Measurements from ENCODE around the gene FAM193B.

FAM193B gene

GRCh38 chr5:177483042-177483441 is 71.3 kb downstream of the FAM193B start:
- no peak for DNase-seq

DNA sequence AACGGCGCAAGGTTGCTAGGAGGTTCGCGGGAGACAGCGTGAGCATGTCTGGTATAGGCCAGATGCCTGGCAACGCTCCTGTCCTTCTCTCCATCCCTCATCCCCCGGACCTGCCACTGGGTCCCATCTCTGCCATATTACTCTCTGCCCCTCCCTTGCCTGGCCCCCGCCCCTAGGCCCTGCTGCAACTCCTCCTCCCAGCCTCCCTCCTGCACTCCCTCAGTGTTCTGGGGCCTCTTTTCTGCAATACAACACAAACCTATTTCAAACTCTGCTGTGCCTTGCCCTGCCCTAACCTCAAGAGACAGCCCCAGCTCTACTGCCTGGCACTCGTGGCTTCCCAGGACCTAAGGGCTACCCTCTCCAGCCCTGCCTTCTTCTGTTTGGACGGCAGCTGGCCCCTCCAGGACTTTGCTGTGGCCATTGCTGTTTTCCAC is 72.0 kb downstream of the FAM193B start:
- no peak for DNase-seq

DNA sequence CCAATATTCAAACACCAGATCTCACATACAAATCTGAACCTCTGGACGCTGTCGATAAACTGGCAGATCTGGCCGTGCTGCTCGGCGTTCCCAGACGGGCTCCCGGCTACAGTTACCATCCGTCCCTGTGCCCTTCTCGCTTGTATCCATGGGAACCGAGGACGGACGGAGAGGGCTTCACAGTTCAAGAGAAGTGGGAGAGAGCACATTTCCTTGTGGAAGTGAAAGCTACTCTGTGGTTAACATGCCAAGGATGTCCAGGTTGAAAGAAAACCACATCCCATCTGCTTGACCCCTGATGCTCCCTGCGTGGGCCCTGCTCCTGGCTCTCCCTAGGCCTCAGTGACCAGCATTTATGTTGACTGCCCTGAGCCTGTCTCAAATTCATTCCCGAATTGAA is 74.6 kb downstream of the FAM193B start:
- no peak for DNase-seq

DNA sequence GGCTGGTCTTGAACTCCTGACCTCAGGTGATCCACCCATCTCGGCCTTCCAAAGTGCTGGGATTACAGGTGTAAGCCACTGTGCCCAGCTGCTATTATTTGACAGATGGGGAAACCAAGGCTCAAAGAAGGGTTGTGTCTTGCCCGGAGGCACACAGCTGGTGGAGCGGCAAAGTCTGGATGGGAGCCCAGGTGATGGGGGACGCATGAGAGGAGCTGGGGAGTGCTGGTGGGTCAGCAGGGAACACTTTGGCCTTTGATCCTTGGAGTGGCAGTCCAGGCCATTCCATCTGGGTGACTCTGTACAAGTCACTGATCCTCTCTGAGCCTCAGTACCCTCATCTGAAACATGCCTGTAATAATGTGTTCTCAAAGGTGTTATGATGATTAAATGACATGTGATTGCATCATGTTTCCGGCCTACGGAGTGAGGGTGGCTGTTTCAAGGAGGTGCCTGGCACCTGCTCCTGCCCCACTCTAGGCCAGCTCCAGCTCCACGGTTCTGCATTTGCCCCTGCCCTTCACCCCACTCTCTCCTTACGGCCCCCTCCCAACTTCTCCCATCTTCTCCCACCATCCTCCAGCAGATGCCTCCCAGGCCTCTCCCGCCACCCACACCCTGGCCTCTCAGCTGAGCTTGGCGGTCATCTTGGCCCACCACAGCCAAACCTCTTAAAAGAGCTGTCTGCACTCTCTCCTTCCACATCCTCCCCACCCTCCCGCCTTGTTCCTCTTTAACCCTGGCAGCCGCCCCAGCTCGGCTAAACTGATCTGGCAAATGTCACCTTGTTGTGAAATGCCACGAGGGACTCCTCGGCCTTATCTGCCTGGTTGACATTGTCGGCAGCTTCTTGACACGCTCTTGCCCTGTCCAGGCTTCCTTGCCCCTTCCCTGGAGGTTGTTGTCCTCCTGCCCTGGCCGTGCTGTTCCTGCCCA is 75.4 kb downstream of the FAM193B start:
- DNase-seq, result peak; percentile 60

DNA sequence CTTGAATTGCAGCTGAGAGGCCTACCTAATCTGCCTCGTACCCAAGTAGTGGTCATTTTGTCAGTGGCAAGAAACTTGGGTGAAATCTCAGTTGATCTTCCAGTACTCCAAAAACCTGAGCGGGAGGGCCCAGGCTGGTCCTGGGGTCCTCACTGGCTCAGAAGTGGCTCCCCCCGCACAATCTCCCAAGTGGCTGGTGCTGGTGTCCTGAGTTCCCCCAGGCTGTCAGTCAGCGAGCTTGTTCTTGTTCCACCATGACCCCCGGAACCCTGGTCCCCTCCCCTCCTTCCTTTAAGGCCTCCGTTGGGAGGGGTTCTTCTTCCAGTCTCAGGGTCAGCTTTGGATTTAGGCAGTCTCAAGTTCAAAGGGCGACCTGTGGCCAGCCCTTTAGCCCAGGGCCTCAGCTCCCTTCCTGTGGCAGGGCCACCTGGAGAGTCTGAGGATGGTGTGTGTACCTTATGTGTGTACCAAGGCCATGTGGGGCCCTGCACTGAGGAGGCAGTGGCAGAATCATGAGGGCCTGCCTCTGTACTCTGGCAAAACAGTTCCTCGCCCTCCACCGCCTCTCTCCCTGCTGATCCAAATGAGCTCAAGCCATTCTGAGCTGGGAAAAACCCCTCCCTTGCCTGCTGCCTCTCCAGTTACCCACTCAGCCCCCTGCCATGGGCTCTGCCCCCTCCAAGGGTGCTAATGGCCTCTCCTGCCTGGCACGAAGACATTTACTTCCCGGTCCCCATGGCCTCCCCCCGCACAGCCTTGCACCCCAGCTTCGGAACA is 76.5 kb downstream of the FAM193B start:
- DNase-seq, result no peak

GRCh38 chr5:177476531-177477233 is 77.7 kb downstream of the FAM193B start:
- DNase-seq, result no peak

GRCh38 chr5:177475563-177476427 is 78.6 kb downstream of the FAM193B start:
- DNase-seq, result no peak

DNA sequence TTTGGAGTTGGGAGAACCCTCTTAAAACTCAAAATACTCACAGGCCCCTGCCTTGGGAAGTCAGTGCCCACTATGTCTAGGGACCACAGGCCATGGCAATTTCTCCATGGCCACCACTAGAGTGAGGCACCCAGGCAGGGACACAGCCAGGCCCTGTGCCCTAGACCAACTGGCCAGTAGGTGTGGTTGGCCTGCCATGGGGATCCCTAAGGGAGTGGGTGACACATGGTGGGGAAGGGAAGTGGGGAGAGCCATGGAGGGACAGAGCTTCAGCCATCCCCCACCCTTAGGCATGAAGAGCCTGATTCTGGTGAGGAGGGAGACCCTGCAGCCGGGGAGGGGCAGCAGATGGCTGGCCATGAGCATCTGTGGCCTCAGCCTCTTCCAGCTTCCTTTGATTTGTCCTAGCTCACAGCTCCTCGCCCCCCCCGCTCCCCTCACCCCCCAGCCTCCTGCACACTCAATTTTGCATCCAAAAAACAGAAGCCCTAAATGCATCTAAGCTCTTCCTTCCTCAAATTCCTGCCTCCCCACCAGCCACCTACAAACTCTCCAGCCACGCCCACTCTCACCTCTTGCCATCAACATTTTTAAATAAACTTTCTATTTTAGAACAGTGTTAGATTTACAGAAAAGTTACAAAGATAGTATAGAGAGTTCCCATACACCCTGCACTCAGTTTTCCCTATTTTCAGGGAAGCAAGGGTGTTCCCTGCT is 79.4 kb downstream of the FAM193B start:
- no peak for DNase-seq

GRCh38 chr5:177474002-177474476 is 80.3 kb downstream of the FAM193B start:
- no peak for DNase-seq

- peak; percentile 40 for DNase-seq
Observed at GRCh38 chr5:177473443-177474001, 80.8 kb downstream of the FAM193B start, which contains the start of gene DBN1. Gene DBN1, minus strand, starts transcription at chr5:177473634. Its CDS starts 113 bp downstream, at chr5:177473521.

DNA sequence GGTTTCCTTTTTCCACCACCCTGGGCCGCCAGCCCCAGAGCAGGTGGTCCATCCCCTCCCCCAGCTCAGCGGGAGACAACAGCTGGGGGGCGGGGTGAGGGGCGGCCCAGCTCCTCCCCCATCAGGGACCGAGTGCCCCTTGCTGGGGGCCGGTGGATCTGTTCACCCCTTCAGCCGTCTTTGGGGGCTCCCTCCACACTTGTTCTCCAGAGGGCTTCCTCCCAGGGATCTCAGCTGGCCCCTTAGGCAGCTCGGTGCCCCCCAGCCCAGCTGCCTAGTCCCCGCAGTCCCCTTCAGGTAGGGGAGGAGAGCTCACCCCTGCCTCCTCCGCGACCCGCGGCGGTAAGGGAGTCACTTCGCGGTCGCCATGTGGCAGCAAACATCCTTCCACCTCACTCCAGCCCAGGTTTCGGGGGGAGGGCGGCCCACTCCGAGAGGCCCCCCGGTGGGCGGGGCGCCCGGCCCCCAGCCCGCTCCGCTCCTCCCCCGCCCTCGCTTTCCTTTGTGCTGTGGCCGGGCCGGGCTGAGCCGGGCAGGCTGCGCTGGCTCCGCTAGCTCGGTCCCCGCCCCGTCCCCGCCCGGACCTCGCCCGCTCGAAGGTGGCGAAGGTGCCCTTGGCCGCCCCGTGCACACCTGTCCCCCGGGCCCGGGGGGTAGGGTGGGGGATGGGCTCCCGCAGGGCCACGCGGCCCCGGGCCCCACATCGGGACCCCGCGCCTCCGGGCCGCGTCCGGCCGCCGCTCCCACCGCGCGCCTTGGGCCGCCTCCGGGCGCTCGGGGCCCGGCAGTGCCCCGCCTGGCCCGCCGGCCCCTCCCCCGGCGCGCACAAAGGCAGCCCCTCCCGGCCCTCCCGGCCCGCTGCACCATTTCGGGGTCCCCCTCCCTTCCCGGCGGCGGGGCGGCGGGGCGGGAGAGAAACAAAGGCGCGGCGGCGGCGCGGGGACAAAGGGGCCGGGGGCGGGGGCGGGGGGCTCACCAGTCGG is 81.6 kb downstream of the FAM193B start:
- DNase-seq, result no peak

- DNase-seq, result no peak
Observed at GRCh38 chr5:177471610-177472356, 82.6 kb downstream of the FAM193B start.

DNA sequence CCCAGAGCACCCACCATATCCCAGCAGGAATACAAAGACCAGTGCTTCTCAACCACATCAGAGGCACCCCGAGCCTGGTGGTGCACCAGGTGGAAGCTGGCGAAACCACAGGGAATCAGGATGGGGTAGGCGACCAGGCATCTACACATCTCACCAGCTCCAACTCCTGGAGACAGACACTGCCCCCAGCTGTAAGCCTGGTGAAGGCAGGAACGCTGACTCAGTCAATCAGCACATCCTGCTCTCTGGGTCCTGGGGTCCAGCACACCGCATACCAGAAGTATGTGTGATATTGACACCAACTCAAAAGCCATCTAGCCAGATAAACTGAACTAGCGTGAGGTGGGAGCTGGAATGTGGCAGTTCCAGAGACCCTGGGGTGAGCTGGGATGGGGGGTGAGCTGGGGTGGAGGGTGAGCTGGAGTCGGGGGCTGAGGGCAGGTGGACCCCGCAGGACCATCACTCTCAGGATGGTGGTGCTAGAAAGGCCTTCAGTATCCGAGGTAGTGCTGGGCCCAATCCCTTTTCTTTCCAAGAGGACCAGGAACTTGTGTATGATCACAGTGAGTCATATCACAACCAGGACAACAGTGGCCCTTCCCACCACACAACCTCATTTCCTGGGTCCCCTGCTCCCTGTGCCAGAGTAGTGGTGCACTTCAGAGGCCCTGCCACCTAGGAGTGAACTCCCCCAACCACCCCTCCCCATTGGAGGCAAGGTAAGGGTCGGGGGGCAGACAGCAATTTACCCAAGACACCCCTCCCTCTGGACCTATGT is 83.4 kb downstream of the FAM193B start:
- no peak for DNase-seq
